Hepatocyte (in vitro differentiated cells): Measurements from ENCODE around the gene CELA2A. TPM values are rescaled to one million over a fixed set of nuclear protein-coding genes. Genes with fewer than 3 reads are reported as not detected.

Source experiments
- DNase-seq: peaks from one replicate; pipeline ENCODE4 v3.0.0-alpha.2; 2016; ENCODE audit warnings: low spot score
- H2AFZ ChIP-seq: fragments of 200-600 bp; sonication (generic); 2 replicates; pipeline ENCODE4 v1.6.0; 2016; ENCODE audit warnings: antibody characterized with exemption, mild to moderate bottlenecking
- H3K27ac ChIP-seq: fragments of 200-600 bp; sonication (generic); 2 replicates; pipeline ENCODE4 v1.5.1; 2016; ENCODE audit warnings: mild to moderate bottlenecking
- H3K27me3 ChIP-seq: fragments of 200-600 bp; sonication (generic); 2 replicates; pipeline ENCODE4 v1.6.1; 2016
- H3K36me3 ChIP-seq: fragments of 200-600 bp; sonication (generic); replicated peaks from 2 replicates; pipeline ENCODE4 v1.5.1; 2016; ENCODE audit warnings: low read depth; ENCODE audit not compliant: insufficient read depth
- H3K4me1 ChIP-seq: fragments of 200-600 bp; sonication (generic); 2 replicates; pipeline ENCODE4 v1.5.1; 2016; ENCODE audit warnings: mild to moderate bottlenecking, moderate library complexity; ENCODE audit not compliant: insufficient read depth
- H3K4me2 ChIP-seq: fragments of 200-600 bp; sonication (generic); 2 replicates; pipeline ENCODE4 v1.6.0; 2016
- H3K4me3 ChIP-seq: fragments of 200-600 bp; sonication (generic); 2 replicates; pipeline ENCODE4 v1.5.1; 2016; ENCODE audit warnings: mild to moderate bottlenecking
- H3K79me2 ChIP-seq: fragments of 200-600 bp; sonication (generic); 2 replicates; pipeline ENCODE4 v1.6.0; 2017; ENCODE audit warnings: mild to moderate bottlenecking
- H3K9me2 ChIP-seq: fragments of 200-600 bp; sonication (generic); replicated peaks from 2 replicates; pipeline ENCODE4 v1.6.0; 2017; ENCODE audit warnings: mild to moderate bottlenecking; ENCODE audit not compliant: insufficient read depth
- H3K9me3 ChIP-seq: fragments of 200-600 bp; sonication (generic); 2 replicates; pipeline ENCODE4 v1.5.1; 2016; ENCODE audit warnings: low read depth, mild to moderate bottlenecking
- H4K20me1 ChIP-seq: fragments of 200-600 bp; sonication (generic); 2 replicates; pipeline ENCODE4 v1.6.0; 2016; ENCODE audit warnings: mild to moderate bottlenecking; ENCODE audit not compliant: insufficient read depth, poor library complexity, severe bottlenecking
- CTCF ChIP-seq: fragments of 200-600 bp; sonication (generic); IDR thresholded peaks from 2 replicates; pipeline ENCODE4 v1.5.1; 2016; ENCODE audit warnings: antibody characterized with exemption, mild to moderate bottlenecking; ENCODE audit not compliant: poor library complexity
- EZH2 ChIP-seq: fragments of 200-600 bp; sonication (generic); IDR thresholded peaks from 2 replicates; pipeline ENCODE4 v1.6.1; 2016; ENCODE audit warnings: antibody characterized with exemption, mild to moderate bottlenecking, borderline replicate concordance
- EZH2phosphoT487 ChIP-seq: fragments of 200-600 bp; sonication (generic); IDR thresholded peaks from one replicate; pipeline ENCODE4 v1.6.1; 2018; ENCODE audit warnings: antibody characterized with exemption, mild to moderate bottlenecking, low read depth, moderate library complexity; ENCODE audit not compliant: unreplicated experiment, severe bottlenecking
- WGBS: methylation state at CpG from one replicate; pipeline ENCODE4 v1.1.6; 2016; ENCODE audit warnings: low lambda C conversion rate; ENCODE audit errors: missing lambda C conversion rate; 5-methylcytosine and 5-hydroxymethylcytosine counted together
- polyA plus RNA-seq: library from polyadenylated mRNA; unstranded; fragments of >200 nt; fragmentation: Nextera tagmentation; extraction: Ambion mirVana; gene quantifications from 2 replicates; pipeline ENCODE4 v1.2.1, GENCODE V29; 2016
- total RNA-seq: library from RNA; depleted of rRNA; stranded (reverse); fragments of >200 nt; gene quantifications from 2 replicates; pipeline ENCODE4 v1.2.3, GENCODE V29; 2014

CELA2A gene
- total and polyA plus RNA-seq, 2 experiments from 2014 or later = 2.2 to 5.6 TPM

- no peak overlapping the region for H3K4me3 ChIP-seq
- H3K9me2 ChIP-seq = no peaks in the 10 kb centered on the region
- no peaks in the 10 kb centered on the region for H3K9me3 ChIP-seq
- peaks cover 14% of the 10 kb centered on the region for H3K4me1 ChIP-seq
- H2AFZ ChIP-seq = no peak overlapping the region
- no peak overlapping the region for H3K27ac ChIP-seq
- H3K36me3 ChIP-seq = no peaks in the 10 kb centered on the region
- no peak for DNase-seq
- TF ChIP-seq CTCF = no peak
- TF ChIP-seq EZH2 = no peak
- TF ChIP-seq EZH2phosphoT487 = no peak
- no peaks in the 10 kb centered on the region for H3K27me3 ChIP-seq
- no peak overlapping the region for H3K4me2 ChIP-seq
- H4K20me1 ChIP-seq = peaks cover 6% of the 10 kb centered on the region
- peaks cover 40% of the 10 kb centered on the region for H3K79me2 ChIP-seq
- WGBS = 89% methylated on average over 20 of the region's 20 CpGs
Observed at GRCh38 chr1:15413563-15414444, 42.7 kb upstream of the CELA2A start.

GRCh38 chr1:15414445-15414983 is 42.0 kb upstream of the CELA2A start:
- Histone ChIP-seq H3K9me2 (no peaks in the 10 kb centered on the region), H4K20me1 (peaks cover 6% of the 10 kb centered on the region), H2AFZ (no peak overlapping the region), H3K4me2 (no peak overlapping the region), H3K36me3 (no peaks in the 10 kb centered on the region), H3K4me3 (no peak overlapping the region), H3K9me3 (no peaks in the 10 kb centered on the region), H3K4me1 (peaks cover 14% of the 10 kb centered on the region), H3K27me3 (no peaks in the 10 kb centered on the region), H3K79me2 (peaks cover 43% of the 10 kb centered on the region), H3K27ac (no peak overlapping the region)
- TF ChIP-seq EZH2 (no peak), EZH2phosphoT487 (no peak)
- DNase-seq = no peak
- WGBS = 94% methylated on average over 10 of the region's 10 CpGs

- no peak overlapping the region for H3K27ac ChIP-seq
- peak; percentile 61 for DNase-seq
- no peak overlapping the region for H3K4me3 ChIP-seq
- H3K9me2 ChIP-seq = no peaks in the 10 kb centered on the region
- peaks cover 7% of the 10 kb centered on the region for H3K4me1 ChIP-seq
- H3K36me3 ChIP-seq = no peaks in the 10 kb centered on the region
- peaks cover 31% of the 10 kb centered on the region for H3K79me2 ChIP-seq
- H4K20me1 ChIP-seq = no peaks in the 10 kb centered on the region
- 70% methylated on average over 18 of the region's 18 CpGs for WGBS
- no peaks in the 10 kb centered on the region for H3K9me3 ChIP-seq
- no peak for TF ChIP-seq CTCF
- TF ChIP-seq EZH2 = no peak
- TF ChIP-seq EZH2phosphoT487 = no peak
- H3K4me2 ChIP-seq = no peak overlapping the region
- H3K27me3 ChIP-seq = no peaks in the 10 kb centered on the region
- H2AFZ ChIP-seq = no peak overlapping the region
Observed at GRCh38 chr1:15417059-15417934, 39.2 kb upstream of the CELA2A start.
